ENCODE results near the gene SCRN1. TPM values are rescaled to one million over a fixed set of nuclear protein-coding genes. Genes with fewer than 3 reads are reported as not detected.

The SCRN1 gene
- total and polyA plus RNA-seq, 2 of the 13 experiments (the other 11 are each of a cell fraction or from before 2014, with no cell fraction given), result 43.2 to 49.8 TPM

DNA sequence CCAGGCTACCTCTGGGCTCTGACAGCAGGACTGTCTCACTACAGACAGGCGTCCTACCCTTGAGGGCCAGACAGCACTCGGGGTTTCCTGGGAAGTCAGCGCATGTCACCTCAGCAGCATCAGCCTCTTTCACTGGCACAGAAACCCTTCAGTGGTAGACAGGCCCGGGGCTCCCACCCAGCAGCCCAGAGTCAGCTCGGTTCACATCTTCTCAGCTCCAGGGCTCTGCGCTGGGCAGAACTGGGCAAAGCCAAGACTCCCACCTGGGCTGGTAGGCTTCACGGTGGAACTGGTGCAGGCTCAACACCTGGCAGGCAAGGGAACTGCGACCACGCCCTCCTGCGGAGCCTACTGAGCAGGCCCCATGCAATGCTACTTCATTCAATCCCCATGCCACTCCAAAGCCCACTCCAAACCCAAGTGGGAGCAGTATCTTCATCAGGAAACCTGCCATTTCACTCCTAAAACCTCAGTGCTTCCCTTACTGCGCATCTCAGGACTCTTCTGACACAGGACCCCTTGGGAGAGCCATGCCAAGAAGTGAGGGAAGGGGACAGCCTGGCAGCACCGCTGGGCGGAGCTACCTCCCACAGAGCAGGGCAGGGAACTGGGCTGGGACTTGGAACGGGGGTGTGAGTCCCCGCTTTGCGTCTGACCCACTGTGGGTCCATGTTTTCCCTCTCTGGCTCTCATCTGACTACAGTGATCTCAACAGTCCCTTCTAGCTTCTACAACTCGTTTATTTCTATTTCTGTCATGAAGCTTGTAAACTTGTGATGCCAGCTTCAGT lies 60.4 kb downstream of the SCRN1 start:
- no peaks in the 10 kb centered on the region for H3K27me3 ChIP-seq (ENCODE audit: control insufficient read depth in 1 of 2, insufficient read depth in 2 of 2, low read length in 2 of 2)
- 96% methylated on average over 10 of the region's 17 CpGs for WGBS (ENCODE audit: low lambda C conversion rate)
- H3K4me2 ChIP-seq (ENCODE audit: low read depth, low read length), result no peak overlapping the region
- intact Hi-C loops (cut with micrococcal nuclease; ENCODE audit: unreplicated experiment) (no loop called here), in situ Hi-C loops (cut with HindIII; ENCODE audit: extremely low pct_ligation_motif_present, low pct_unique_long_range_greater_than_20kb) (no loop called here)
- no peaks in the 10 kb centered on the region for H3K4me1 ChIP-seq (ENCODE audit: insufficient read depth, low read length)
- ATAC-seq (peak; percentile 25; the same call in 2 of the 3 replicates), DNase-seq (ENCODE audit: low spot score) (no peak), FAIRE-seq (no peak)
- no peaks in the 10 kb centered on the region for H4K20me1 ChIP-seq (ENCODE audit: insufficient read depth, low read length)
- H3K9ac ChIP-seq (ENCODE audit: insufficient read depth, low read depth, low read length), result no peak overlapping the region
- no peak overlapping the region for H2AFZ ChIP-seq (ENCODE audit: low read length)
- H3K79me2 ChIP-seq (ENCODE audit: insufficient read depth, low read length), result no peaks in the 10 kb centered on the region
- H3K9me3 ChIP-seq (ENCODE audit: low read length), result no peaks in the 10 kb centered on the region
- H3K36me3 ChIP-seq (replicated peaks in 1 of 2; ENCODE audit: control insufficient read depth in 1 of 2, insufficient read depth in 2 of 2, low read length in 2 of 2), result peaks cover 21 to 48% of the 10 kb centered on the region in 2 experiments
- BruUV-seq (replicated peaks), result no TSS peak
- TF ChIP-seq AGO1 (IDR thresholded peaks at IDR 0.05; ENCODE audit: low read depth, low read length, poor library complexity, severe bottlenecking), result no peak
- TF ChIP-seq ZNF30 (CRISPR knock-in tag; IDR thresholded peaks at IDR 0.05), result no peak
- TF ChIP-seq AGO2 (optimal IDR thresholded peaks at IDR 0.05; ENCODE audit: low read depth, low read length), result peak; percentile 40
- POLR2A ChIA-PET, result no interaction called here
- no peak overlapping the region for H3K4me3 ChIP-seq (replicated peaks in 1 of 3; ENCODE audit: insufficient read depth in 1 of 3, low read depth in 2 of 3, low read length in 3 of 3)
- H3K27ac ChIP-seq (ENCODE audit: extremely low read length, insufficient read depth, low read length), result no peak overlapping the region
- CTCF ChIA-PET (ENCODE audit: low intra/inter-chr PET ratio, low total read pairs), result no interaction called here

DNA sequence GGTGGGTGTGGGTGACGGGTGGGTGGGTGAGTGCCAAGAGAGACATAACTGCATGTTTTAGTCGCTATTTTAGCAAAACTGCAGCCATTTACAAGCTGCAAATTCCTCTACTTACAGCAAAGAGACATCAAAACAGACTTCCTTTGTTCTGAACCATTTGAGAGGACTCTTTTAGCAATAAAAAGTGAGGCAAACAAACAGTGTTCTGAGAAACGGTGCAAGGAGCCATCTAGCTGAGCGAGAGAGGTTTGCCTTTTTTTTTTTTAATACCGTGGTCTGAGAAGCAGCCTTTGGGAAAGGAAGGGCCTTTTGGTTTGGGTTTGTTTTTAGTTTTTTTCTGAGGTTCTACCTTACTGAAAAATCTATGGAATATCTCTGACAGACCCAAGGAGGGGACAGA lies 62.9 kb downstream of the SCRN1 start:
- Histone ChIP-seq H2AFZ (ENCODE audit: low read length) (no peak overlapping the region), H3K9me3 (ENCODE audit: low read length) (no peaks in the 10 kb centered on the region), H3K27me3 (ENCODE audit: control insufficient read depth in 1 of 2, insufficient read depth in 2 of 2, low read length in 2 of 2) (no peaks in the 10 kb centered on the region), H3K27ac (ENCODE audit: extremely low read length, insufficient read depth, low read length) (no peak overlapping the region), H4K20me1 (ENCODE audit: insufficient read depth, low read length) (0 out of 2 replicates have a peak, but pooled peaks cover 2% of the 10 kb centered on the region), H3K4me2 (ENCODE audit: low read depth, low read length) (no peak overlapping the region), H3K79me2 (ENCODE audit: insufficient read depth, low read length) (no peaks in the 10 kb centered on the region), H3K4me1 (ENCODE audit: insufficient read depth, low read length) (no peaks in the 10 kb centered on the region), H3K36me3 (replicated peaks in 1 of 2; ENCODE audit: control insufficient read depth in 1 of 2, insufficient read depth in 2 of 2, low read length in 2 of 2) (peaks cover 25 to 59% of the 10 kb centered on the region in 2 experiments), H3K4me3 (replicated peaks in 1 of 3; ENCODE audit: insufficient read depth in 1 of 3, low read depth in 2 of 3, low read length in 3 of 3) (no peak overlapping the region), H3K9ac (ENCODE audit: insufficient read depth, low read depth, low read length) (no peak overlapping the region)
- intact Hi-C loops (cut with micrococcal nuclease; ENCODE audit: unreplicated experiment), result no loop called here
- no peak for ATAC-seq
- TF ChIP-seq ZNF879 (CRISPR knock-in tag; IDR thresholded peaks at IDR 0.05), result no peak
- TF ChIP-seq DR1 (CRISPR knock-in tag; IDR thresholded peaks at IDR 0.05), result no peak
- no peak for TF ChIP-seq MYNN (CRISPR knock-in tag; IDR thresholded peaks at IDR 0.05; ENCODE audit: low read depth)
- no peak for TF ChIP-seq RAD21 (CRISPR knock-in tag; IDR thresholded peaks at IDR 0.05)
- TF ChIP-seq ZNF557 (CRISPR knock-in tag; IDR thresholded peaks at IDR 0.05), result no peak
- no peak for DNase-seq (ENCODE audit: low spot score)
- POLR2A ChIA-PET, result no interaction called here
- BruUV-seq (replicated peaks), result no TSS peak
- in situ Hi-C loops (cut with HindIII; ENCODE audit: extremely low pct_ligation_motif_present, low pct_unique_long_range_greater_than_20kb), result no loop called here
- WGBS (ENCODE audit: low lambda C conversion rate), result 90% methylated on average over 5 of the region's 5 CpGs
- CTCF ChIA-PET (ENCODE audit: low intra/inter-chr PET ratio, low total read pairs), result no interaction called here
- no peak for FAIRE-seq

All from HepG2 (cell line).